Endothelial cell of umbilical vein (primary cell): ENCODE measurements around the gene CD300LG. TPM values are rescaled to one million over a fixed set of nuclear protein-coding genes. Genes with fewer than 3 reads are reported as not detected.

ENCODE experiments used
- BruUV-seq: library from RNA; stranded (reverse); fragments of 400-500 nt; replicated peaks from 2 replicates; lab custom pipeline; 2021; lab: Mats Ljungman, UMichigan
- CTCF ChIA-PET: fragments of 300-600, 350-600 bp; sonication (Branson Sonifier 250); formaldehyde crosslinking; loops from one replicate; lab custom pipeline; 2021; ENCODE audit warnings: antibody characterized with exemption, inconsistent platforms; lab: Charles Lee
- POLR2A ChIA-PET: fragments of 300-600, 350-600 bp; sonication (Branson Sonifier 250); formaldehyde crosslinking; loops from one replicate; lab custom pipeline; 2021; ENCODE audit warnings: antibody characterized with exemption, inconsistent platforms; lab: Charles Lee
- DNase-seq: peaks from one replicate; pipeline ENCODE4 v3.0.0-alpha.2; 2011; ENCODE audit warnings: low read depth, low spot score
- FAIRE-seq: peaks from 2 replicates; lab custom pipeline; 2011; peaks lifted over from hg19 to GRCh38; lab: Jason Lieb, UNC
- H2AFZ ChIP-seq: 2 replicates; pipeline ENCODE4 v1.6.0; 2012; ENCODE audit warnings: low read depth, low read length, control low read depth, inconsistent platforms
- H3K27ac ChIP-seq: 2 replicates; pipeline ENCODE4 v1.5.1; 2011; ENCODE audit warnings: low read depth, mild to moderate bottlenecking, control low read depth, low read length, moderate library complexity; ENCODE audit not compliant: insufficient read depth
- H3K27me3 ChIP-seq, 2 experiments: 2 replicates each; pipeline versions ENCODE4 v1.6.0 to v1.6.1; 2011; ENCODE audit warnings: low read length in 2 of 2, mixed read lengths in 1 of 2; ENCODE audit not compliant: control insufficient read depth in 2 of 2, insufficient read depth in 2 of 2
- H3K36me3 ChIP-seq, 2 experiments: 2 replicates in 1 of 2; 3 replicates in 1 of 2; pipeline ENCODE4 v1.5.1; 2011; ENCODE audit warnings: low read length in 2 of 2, mild to moderate bottlenecking in 1 of 2, moderate library complexity in 1 of 2; ENCODE audit not compliant: control insufficient read depth in 2 of 2, insufficient read depth in 2 of 2; ENCODE audit errors: extremely low read depth in 1 of 2
- H3K4me1 ChIP-seq: 3 replicates; pipeline ENCODE4 v1.5.1; 2011; ENCODE audit warnings: mild to moderate bottlenecking, low read length; ENCODE audit not compliant: control insufficient read depth, insufficient read depth; ENCODE audit errors: extremely low read depth
- H3K4me2 ChIP-seq: 2 replicates; pipeline ENCODE4 v1.6.1; 2011; ENCODE audit warnings: low read length, control low read depth, mixed read lengths; ENCODE audit not compliant: insufficient read depth
- H3K4me3 ChIP-seq, 3 experiments: fragments of 200-600 bp in 1 of 3; sonication (generic), shearing (Covaris generic) in 1 of 3; replicated peaks in 1 of 3; 2 replicates each; pipeline ENCODE4 v1.5.1; 2011 to 2016; ENCODE audit warnings: control low read depth in 3 of 3, low read length in 3 of 3, mild to moderate bottlenecking in 2 of 3, inconsistent platforms in 1 of 3, low read depth in 1 of 3, moderate library complexity in 1 of 3; ENCODE audit not compliant: insufficient read depth in 1 of 3
- H3K79me2 ChIP-seq: 2 replicates; pipeline ENCODE4 v1.6.0; 2012; ENCODE audit warnings: low read length, inconsistent platforms; ENCODE audit not compliant: control insufficient read depth, insufficient read depth
- H3K9ac ChIP-seq: replicated peaks from 2 replicates; pipeline ENCODE3; 2011; ENCODE audit warnings: low read length, control low read depth; ENCODE audit not compliant: insufficient read depth; ENCODE audit errors: extremely low read depth
- H3K9me1 ChIP-seq: replicated peaks from 3 replicates; pipeline ENCODE4 v1.6.0; 2011; ENCODE audit warnings: mild to moderate bottlenecking, low read length; ENCODE audit not compliant: control insufficient read depth, insufficient read depth; ENCODE audit errors: extremely low read depth
- H3K9me3 ChIP-seq: replicated peaks from 2 replicates; pipeline ENCODE4 v1.5.1; 2012; ENCODE audit warnings: low read length, inconsistent platforms; ENCODE audit not compliant: control insufficient read depth, insufficient read depth
- H4K20me1 ChIP-seq: replicated peaks from 2 replicates; pipeline ENCODE3; 2011; ENCODE audit warnings: mild to moderate bottlenecking, low read length; ENCODE audit not compliant: control insufficient read depth, insufficient read depth; ENCODE audit errors: extremely low read depth
- EZH2 ChIP-seq: IDR thresholded peaks from 2 replicates; pipeline ENCODE4 v1.6.1; 2012; ENCODE audit warnings: borderline replicate concordance, low read depth, mild to moderate bottlenecking, moderate library complexity, low read length, inconsistent platforms; ENCODE audit not compliant: severe bottlenecking
- FOS ChIP-seq: IDR thresholded peaks from 2 replicates; pipeline ENCODE4 v1.6.1; 2011; ENCODE audit warnings: mild to moderate bottlenecking, low read length, moderate library complexity, borderline replicate concordance; ENCODE audit not compliant: insufficient read depth
- GATA2 ChIP-seq: IDR thresholded peaks from 2 replicates; pipeline ENCODE4 v1.7.0; 2011; ENCODE audit warnings: low read depth, mild to moderate bottlenecking, moderate library complexity, mixed read lengths, low read length; ENCODE audit not compliant: insufficient read length, insufficient read depth
- JUN ChIP-seq: IDR thresholded peaks from 2 replicates; pipeline ENCODE4 v1.6.1; 2011; ENCODE audit warnings: borderline replicate concordance, low read depth; ENCODE audit not compliant: insufficient read length, insufficient read depth
- MYC ChIP-seq: IDR thresholded peaks from one replicate; pipeline ENCODE4 v1.6.1; 2011; ENCODE audit warnings: mild to moderate bottlenecking, low read depth, low read length
- POLR2A ChIP-seq: IDR thresholded peaks from 2 replicates; pipeline ENCODE4 v1.6.1; 2012; ENCODE audit warnings: low read depth, mild to moderate bottlenecking, control low read depth, low read length
- POLR2AphosphoS5 ChIP-seq: IDR thresholded peaks from 2 replicates; pipeline ENCODE4 v1.6.1; 2012; ENCODE audit warnings: low read depth, mild to moderate bottlenecking, control low read depth, low read length, moderate library complexity; ENCODE audit not compliant: insufficient read depth
- dilution Hi-C: fragments of 300-500 bp; cut with MboI; formaldehyde crosslinking; loops from one replicate; pipeline ENCODE4 v1.15.0; 2019; ENCODE audit warnings: low sequenced_read_pairs; ENCODE audit not compliant: extremely low pct_ligation_motif_present
- intact Hi-C: fragments of 100-400 bp; cut with micrococcal nuclease; formaldehyde crosslinking; loops from one replicate; pipeline ENCODE4 v1.10.0; 2022
- polyA plus RNA-seq, 4 experiments: library from polyadenylated mRNA; depleted of rRNA in 3 of 4; stranded (reverse) in 3 of 4; unstranded in 1 of 4; fragments of >200 nt; gene quantifications; 2 replicates each; pipeline versions ENCODE4 v1.2.1 to v1.2.3, GENCODE V29; 2011 to 2012; ENCODE audit warnings: missing spikeins in 1 of 4
- total RNA-seq: library from RNA; stranded (reverse); gene quantifications from 2 replicates; pipeline ENCODE4 v1.2.3, GENCODE V29; 2021
- TF ChIP-seq, protein P1 (sequence below): IDR thresholded peaks from 2 replicates; pipeline ENCODE4 v1.6.1; 2011; ENCODE audit not compliant: insufficient read depth, insufficient read length
- TF ChIP-seq, protein P2 (sequence below), 2 donors: IDR thresholded peaks; 1 replicate in 1 of 2; 2 replicates in 1 of 2; pipeline ENCODE4 v1.5.1; 2011; ENCODE audit warnings: low read length in 2 of 2, mild to moderate bottlenecking in 2 of 2, moderate library complexity in 2 of 2, control low read depth in 1 of 2, inconsistent platforms in 1 of 2, low read depth in 1 of 2; ENCODE audit not compliant: insufficient read depth in 1 of 2; ENCODE audit errors: extremely low read depth in 1 of 2

CD300LG gene
- total and polyA plus RNA-seq, 2 donors (not counting 3 experiments of a cell fraction or from before 2014, with no cell fraction given) = not detected

DNA sequence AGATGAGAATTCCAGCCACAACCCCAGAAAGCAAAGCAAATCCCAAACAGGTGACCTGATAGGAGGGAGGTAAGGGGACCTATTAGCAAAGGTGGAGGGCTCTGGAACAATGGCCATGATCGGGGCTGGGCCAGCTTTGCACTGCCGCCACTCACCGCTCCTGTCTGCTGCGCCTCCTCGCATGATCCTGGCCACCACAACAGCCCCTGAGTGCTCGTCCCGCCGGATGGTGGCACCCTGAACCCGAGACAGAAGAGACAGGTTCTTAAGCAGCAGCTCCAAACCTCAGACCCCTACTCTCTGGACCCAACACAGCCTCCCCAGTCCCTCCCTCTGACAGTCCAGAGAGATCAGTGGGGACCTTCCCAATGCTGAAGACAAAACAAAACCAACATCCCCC is 19.4 kb upstream of the CD300LG start:
- no TSS peak for BruUV-seq
- Histone ChIP-seq H3K4me2 (no peak overlapping the region), H3K9ac (no peak overlapping the region), H3K4me1 (no peaks in the 10 kb centered on the region), H2AFZ (no peak overlapping the region), H3K9me1 (no peaks in the 10 kb centered on the region), H3K79me2 (no peaks in the 10 kb centered on the region), H3K9me3 (no peaks in the 10 kb centered on the region), H3K36me3 (peaks cover 2 to 5% of the 10 kb centered on the region in 2 experiments), H4K20me1 (no peaks in the 10 kb centered on the region), H3K27me3 (no peaks in the 10 kb centered on the region), H3K4me3 (no peak overlapping the region), H3K27ac (no peak overlapping the region)
- ChIA-PET CTCF (interaction anchor here (2.3 kb wide), 1 partner anchor 38 kb away, joined by 7 read pairs; no protein-coding TSS in a partner anchor), POLR2A (no interaction called here)
- DNase-seq (no peak), FAIRE-seq (no peak)
- TF ChIP-seq POLR2A = no peak
- TF ChIP-seq JUN = no peak
- TF ChIP-seq POLR2AphosphoS5 = no peak
- TF ChIP-seq EZH2 = no peak
- TF ChIP-seq, protein P1, sequence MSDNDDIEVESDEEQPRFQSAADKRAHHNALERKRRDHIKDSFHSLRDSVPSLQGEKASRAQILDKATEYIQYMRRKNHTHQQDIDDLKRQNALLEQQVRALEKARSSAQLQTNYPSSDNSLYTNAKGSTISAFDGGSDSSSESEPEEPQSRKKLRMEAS = no peak
- TF ChIP-seq, protein P2, sequence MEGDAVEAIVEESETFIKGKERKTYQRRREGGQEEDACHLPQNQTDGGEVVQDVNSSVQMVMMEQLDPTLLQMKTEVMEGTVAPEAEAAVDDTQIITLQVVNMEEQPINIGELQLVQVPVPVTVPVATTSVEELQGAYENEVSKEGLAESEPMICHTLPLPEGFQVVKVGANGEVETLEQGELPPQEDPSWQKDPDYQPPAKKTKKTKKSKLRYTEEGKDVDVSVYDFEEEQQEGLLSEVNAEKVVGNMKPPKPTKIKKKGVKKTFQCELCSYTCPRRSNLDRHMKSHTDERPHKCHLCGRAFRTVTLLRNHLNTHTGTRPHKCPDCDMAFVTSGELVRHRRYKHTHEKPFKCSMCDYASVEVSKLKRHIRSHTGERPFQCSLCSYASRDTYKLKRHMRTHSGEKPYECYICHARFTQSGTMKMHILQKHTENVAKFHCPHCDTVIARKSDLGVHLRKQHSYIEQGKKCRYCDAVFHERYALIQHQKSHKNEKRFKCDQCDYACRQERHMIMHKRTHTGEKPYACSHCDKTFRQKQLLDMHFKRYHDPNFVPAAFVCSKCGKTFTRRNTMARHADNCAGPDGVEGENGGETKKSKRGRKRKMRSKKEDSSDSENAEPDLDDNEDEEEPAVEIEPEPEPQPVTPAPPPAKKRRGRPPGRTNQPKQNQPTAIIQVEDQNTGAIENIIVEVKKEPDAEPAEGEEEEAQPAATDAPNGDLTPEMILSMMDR (IDR thresholded peaks at IDR 0.05; ENCODE audit: extremely low read depth in 1 of 2, insufficient read depth in 1 of 2, low read depth in 1 of 2, low read length in 2 of 2) = no peak
- TF ChIP-seq MYC = no peak
- no peak for TF ChIP-seq GATA2
- TF ChIP-seq FOS = no peak
- dilution Hi-C loops (no loop called here), intact Hi-C loops (no loop called here)
